ENCODE data around the gene RASAL2.
A peak's percentile ranks its signal among the peaks of the same experiment; 100 is the strongest.

RASAL2 gene

GRCh38 chr1:178057141-178057765 lies 36.7 kb upstream of the RASAL2 start:
- H3K9me3 ChIP-seq (ENCODE audit: insufficient read depth, low read depth, low read length), result no peaks in the 10 kb centered on the region
- no peaks in the 10 kb centered on the region for H3K27me3 ChIP-seq (ENCODE audit: insufficient read depth, low read length)
- no peak overlapping the region for H3K4me3 ChIP-seq (ENCODE audit: low read length)
- no peak overlapping the region; the same call in 1 of the 2 replicates for H3K27ac ChIP-seq (ENCODE audit: low read depth, low read length)
- WGBS, result 86% methylated on average over 11 of the region's 11 CpGs
- no peak overlapping the region for H3K9ac ChIP-seq (ENCODE audit: low read depth, low read length)
- H3K4me1 ChIP-seq (ENCODE audit: insufficient read depth, low read length), result peaks cover 60% of the 10 kb centered on the region
- no peaks in the 10 kb centered on the region for H3K36me3 ChIP-seq (ENCODE audit: insufficient read depth, low read length)

GRCh38 chr1:178057912-178058534 lies 35.9 kb upstream of the RASAL2 start:
- H3K4me3 ChIP-seq (ENCODE audit: low read length), result no peak overlapping the region
- peaks cover 58% of the 10 kb centered on the region for H3K4me1 ChIP-seq (ENCODE audit: insufficient read depth, low read length)
- peak overlapping the region; percentile 39; the same call in 1 of the 2 replicates for H3K27ac ChIP-seq (ENCODE audit: low read depth, low read length)
- H3K9ac ChIP-seq (ENCODE audit: low read depth, low read length), result no peak overlapping the region
- no peaks in the 10 kb centered on the region for H3K9me3 ChIP-seq (ENCODE audit: insufficient read depth, low read depth, low read length)
- WGBS, result 57% methylated on average over 7 of the region's 7 CpGs
- no peaks in the 10 kb centered on the region for H3K36me3 ChIP-seq (ENCODE audit: insufficient read depth, low read length)
- no peaks in the 10 kb centered on the region for H3K27me3 ChIP-seq (ENCODE audit: insufficient read depth, low read length)

- 0 out of 2 replicates have a peak overlapping the region, but pooled peaks have one; percentile 5 for H3K9ac ChIP-seq (ENCODE audit: low read depth, low read length)
- peak overlapping the region; percentile 30 for H3K4me3 ChIP-seq (ENCODE audit: low read length)
- H3K4me1 ChIP-seq (ENCODE audit: insufficient read depth, low read length), result peaks cover 55% of the 10 kb centered on the region
- H3K9me3 ChIP-seq (ENCODE audit: insufficient read depth, low read depth, low read length), result no peaks in the 10 kb centered on the region
- no peaks in the 10 kb centered on the region for H3K36me3 ChIP-seq (ENCODE audit: insufficient read depth, low read length)
- peak overlapping the region; percentile 92 for H3K27ac ChIP-seq (ENCODE audit: low read depth, low read length)
- 16% methylated on average over 8 of the region's 9 CpGs for WGBS
- no peaks in the 10 kb centered on the region for H3K27me3 ChIP-seq (ENCODE audit: insufficient read depth, low read length)
Observed at GRCh38 chr1:178060789-178061556, 32.9 kb upstream of the RASAL2 start.

GRCh38 chr1:178061620-178062019 lies 32.3 kb upstream of the RASAL2 start:
- no peak overlapping the region for H3K9ac ChIP-seq (ENCODE audit: low read depth, low read length)
- H3K27ac ChIP-seq (ENCODE audit: low read depth, low read length), result peak overlapping the region; percentile 92; the same call in 1 of the 2 replicates

GRCh38 chr1:178064191-178064821 lies 29.6 kb upstream of the RASAL2 start:
- H3K36me3 ChIP-seq (ENCODE audit: insufficient read depth, low read length), result no peaks in the 10 kb centered on the region
- 89% methylated on average over 8 of the region's 8 CpGs for WGBS
- no peak overlapping the region for H3K4me3 ChIP-seq (ENCODE audit: low read length)
- no peaks in the 10 kb centered on the region for H3K27me3 ChIP-seq (ENCODE audit: insufficient read depth, low read length)
- peaks cover 32% of the 10 kb centered on the region for H3K4me1 ChIP-seq (ENCODE audit: insufficient read depth, low read length)
- H3K27ac ChIP-seq (ENCODE audit: low read depth, low read length), result no peak overlapping the region
- no peaks in the 10 kb centered on the region for H3K9me3 ChIP-seq (ENCODE audit: insufficient read depth, low read depth, low read length)
- H3K9ac ChIP-seq (ENCODE audit: low read depth, low read length), result no peak overlapping the region

More at GRCh38 chr1:178061620-178062019, 32.3 kb upstream of the RASAL2 start:
- Histone ChIP-seq H3K27me3 (ENCODE audit: insufficient read depth, low read length) (no peaks in the 10 kb centered on the region), H3K9me3 (ENCODE audit: insufficient read depth, low read depth, low read length) (no peaks in the 10 kb centered on the region), H3K4me1 (ENCODE audit: insufficient read depth, low read length) (peaks cover 51% of the 10 kb centered on the region), H3K36me3 (ENCODE audit: insufficient read depth, low read length) (no peaks in the 10 kb centered on the region), H3K4me3 (ENCODE audit: low read length) (peak overlapping the region; percentile 30; the same call in 1 of the 2 replicates)
- 60% methylated on average over 1 of the region's 1 CpG for WGBS

GRCh38 chr1:178065250-178065649 lies 28.7 kb upstream of the RASAL2 start:
- Histone ChIP-seq H3K4me3 (ENCODE audit: low read length) (no peak overlapping the region), H3K4me1 (ENCODE audit: insufficient read depth, low read length) (peaks cover 23% of the 10 kb centered on the region)
- WGBS, result 95% methylated on average over 3 of the region's 3 CpGs

GRCh38 chr1:178066296-178066907 lies 27.5 kb upstream of the RASAL2 start:
- peaks cover 12% of the 10 kb centered on the region for H3K4me1 ChIP-seq (ENCODE audit: insufficient read depth, low read length)
- no peak overlapping the region for H3K9ac ChIP-seq (ENCODE audit: low read depth, low read length)
- H3K36me3 ChIP-seq (ENCODE audit: insufficient read depth, low read length), result no peaks in the 10 kb centered on the region
- 96% methylated on average over 6 of the region's 8 CpGs for WGBS
- no peak overlapping the region for H3K4me3 ChIP-seq (ENCODE audit: low read length)
- H3K27ac ChIP-seq (ENCODE audit: low read depth, low read length), result no peak overlapping the region
- H3K9me3 ChIP-seq (ENCODE audit: insufficient read depth, low read depth, low read length), result no peaks in the 10 kb centered on the region
- no peaks in the 10 kb centered on the region for H3K27me3 ChIP-seq (ENCODE audit: insufficient read depth, low read length)

More at GRCh38 chr1:178065250-178065649, 28.7 kb upstream of the RASAL2 start:
- Histone ChIP-seq H3K36me3 (ENCODE audit: insufficient read depth, low read length) (no peaks in the 10 kb centered on the region), H3K9ac (ENCODE audit: low read depth, low read length) (no peak overlapping the region), H3K27me3 (ENCODE audit: insufficient read depth, low read length) (no peaks in the 10 kb centered on the region), H3K9me3 (ENCODE audit: insufficient read depth, low read depth, low read length) (no peaks in the 10 kb centered on the region), H3K27ac (ENCODE audit: low read depth, low read length) (no peak overlapping the region)

- H3K27ac ChIP-seq (ENCODE audit: low read depth, low read length), result no peak overlapping the region
- no peak overlapping the region for H3K9ac ChIP-seq (ENCODE audit: low read depth, low read length)
- no peak overlapping the region for H3K4me3 ChIP-seq (ENCODE audit: low read length)
- WGBS, result 88% methylated on average over 6 of the region's 6 CpGs
- H3K27me3 ChIP-seq (ENCODE audit: insufficient read depth, low read length), result no peaks in the 10 kb centered on the region
- peaks cover 6% of the 10 kb centered on the region for H3K4me1 ChIP-seq (ENCODE audit: insufficient read depth, low read length)
- H3K9me3 ChIP-seq (ENCODE audit: insufficient read depth, low read depth, low read length), result no peaks in the 10 kb centered on the region
- no peaks in the 10 kb centered on the region for H3K36me3 ChIP-seq (ENCODE audit: insufficient read depth, low read length)
Observed at GRCh38 chr1:178066908-178067614, 26.8 kb upstream of the RASAL2 start.

GRCh38 chr1:178071811-178072210 lies 22.1 kb upstream of the RASAL2 start:
- no peak overlapping the region for H3K4me3 ChIP-seq (ENCODE audit: low read length)
- H3K36me3 ChIP-seq (ENCODE audit: insufficient read depth, low read length), result no peaks in the 10 kb centered on the region
- 100% methylated on average over 1 of the region's 2 CpGs for WGBS
- no peak overlapping the region for H3K27ac ChIP-seq (ENCODE audit: low read depth, low read length)
- no peaks in the 10 kb centered on the region for H3K4me1 ChIP-seq (ENCODE audit: insufficient read depth, low read length)
- no peaks in the 10 kb centered on the region for H3K9me3 ChIP-seq (ENCODE audit: insufficient read depth, low read depth, low read length)
- no peak overlapping the region for H3K9ac ChIP-seq (ENCODE audit: low read depth, low read length)
- H3K27me3 ChIP-seq (ENCODE audit: insufficient read depth, low read length), result no peaks in the 10 kb centered on the region

GRCh38 chr1:178072326-178072725 lies 21.6 kb upstream of the RASAL2 start:
- Histone ChIP-seq H3K27ac (ENCODE audit: low read depth, low read length) (no peak overlapping the region), H3K27me3 (ENCODE audit: insufficient read depth, low read length) (no peaks in the 10 kb centered on the region), H3K9ac (ENCODE audit: low read depth, low read length) (no peak overlapping the region), H3K9me3 (ENCODE audit: insufficient read depth, low read depth, low read length) (no peaks in the 10 kb centered on the region), H3K36me3 (ENCODE audit: insufficient read depth, low read length) (no peaks in the 10 kb centered on the region), H3K4me3 (ENCODE audit: low read length) (no peak overlapping the region), H3K4me1 (ENCODE audit: insufficient read depth, low read length) (no peaks in the 10 kb centered on the region)
